ENCODE measurements around the gene LPAR3. TPM values are rescaled to one million over a fixed set of nuclear protein-coding genes. Genes with fewer than 3 reads are reported as not detected.

The LPAR3 gene
- total RNA-seq, 2 experiments from 2014 or later, result 0.37 to 0.47 TPM

GRCh38 chr1:84846387-84846786, 46.6 kb downstream of the LPAR3 start:
- Mint-ChIP-seq H3K9me3 (ENCODE audit: low read depth) (no peaks in the 10 kb centered on the region), H3K4me1 (peaks cover 1% of the 10 kb centered on the region), H3K36me3 (no peaks in the 10 kb centered on the region), H3K4me3 (no peak overlapping the region), H3K27ac (no peak overlapping the region), H3K27me3 (peaks cover 11% of the 10 kb centered on the region)
- DNase-seq (no peak), ATAC-seq (no peak)
- CTCF ChIA-PET, result interaction anchor here (1.4 kb wide), 1 partner anchor 181 kb away, joined by 3 read pairs; no protein-coding TSS in a partner anchor

GRCh38 chr1:84845357-84845756, 47.6 kb downstream of the LPAR3 start:
- CTCF ChIA-PET, result interaction anchor here (1.4 kb wide), 1 partner anchor 182 kb away, joined by 3 read pairs; no protein-coding TSS in a partner anchor
- Mint-ChIP-seq H3K4me1 (peaks cover 1% of the 10 kb centered on the region), H3K27ac (no peak overlapping the region), H3K36me3 (no peaks in the 10 kb centered on the region), H3K9me3 (ENCODE audit: low read depth) (no peaks in the 10 kb centered on the region), H3K4me3 (no peak overlapping the region), H3K27me3 (peaks cover 11% of the 10 kb centered on the region)
- DNase-seq, result no peak
- no peak for ATAC-seq

- Mint-ChIP-seq H3K9me3 (ENCODE audit: low read depth) (no peaks in the 10 kb centered on the region), H3K4me1 (peaks cover 1% of the 10 kb centered on the region), H3K36me3 (no peaks in the 10 kb centered on the region), H3K27ac (no peak overlapping the region), H3K27me3 (peaks cover 11% of the 10 kb centered on the region), H3K4me3 (no peak overlapping the region)
- no peak for DNase-seq
- no peak for ATAC-seq
- CTCF ChIA-PET, result interaction anchor here (1.1 kb wide), 1 partner anchor 24 kb away, joined by 3 read pairs; no protein-coding TSS in a partner anchor
Observed at GRCh38 chr1:84844094-84844493, 48.9 kb downstream of the LPAR3 start.

GRCh38 chr1:84842748-84843231, 50.2 kb downstream of the LPAR3 start:
- Mint-ChIP-seq H3K4me1 (peaks cover under 1% of the 10 kb centered on the region), H3K27me3 (peaks cover 11% of the 10 kb centered on the region), H3K9me3 (ENCODE audit: low read depth) (no peaks in the 10 kb centered on the region), H3K36me3 (peaks cover 3% of the 10 kb centered on the region), H3K27ac (no peak overlapping the region), H3K4me3 (no peak overlapping the region)
- no peak for ATAC-seq
- no peak for DNase-seq
- CTCF ChIA-PET, result interaction anchor here (1.0 kb wide), 1 partner anchor 10 kb away, joined by 4 read pairs; no protein-coding TSS in a partner anchor

- H3K4me3 Mint-ChIP-seq, result no peak overlapping the region
- H3K4me1 Mint-ChIP-seq, result no peaks in the 10 kb centered on the region
- CTCF ChIA-PET, result interaction anchor here (1.0 kb wide), 1 partner anchor 11 kb away, joined by 4 read pairs; no protein-coding TSS in a partner anchor
- H3K27ac Mint-ChIP-seq, result no peak overlapping the region
- peaks cover 3% of the 10 kb centered on the region for H3K36me3 Mint-ChIP-seq
- peaks cover 11% of the 10 kb centered on the region for H3K27me3 Mint-ChIP-seq
- no peak for ATAC-seq
- no peak for DNase-seq
- no peaks in the 10 kb centered on the region for H3K9me3 Mint-ChIP-seq (ENCODE audit: low read depth)
Observed at GRCh38 chr1:84841971-84842370, 51.0 kb downstream of the LPAR3 start.

GRCh38 chr1:84840346-84840745, 52.7 kb downstream of the LPAR3 start:
- CTCF ChIA-PET, result interaction anchor here (1.1 to 1.2 kb wide), 2 partner anchors 8 to 59 kb away, joined by 3 read pairs; no protein-coding TSS in a partner anchor
- DNase-seq (no peak), ATAC-seq (no peak)
- no peaks in the 10 kb centered on the region for H3K4me1 Mint-ChIP-seq
- no peaks in the 10 kb centered on the region for H3K9me3 Mint-ChIP-seq (ENCODE audit: low read depth)
- H3K27ac Mint-ChIP-seq, result no peak overlapping the region
- peaks cover 3% of the 10 kb centered on the region for H3K36me3 Mint-ChIP-seq
- H3K4me3 Mint-ChIP-seq, result no peak overlapping the region
- H3K27me3 Mint-ChIP-seq, result peaks cover 11% of the 10 kb centered on the region

- Mint-ChIP-seq H3K27me3 (peaks cover 11% of the 10 kb centered on the region), H3K27ac (no peak overlapping the region), H3K4me1 (peaks cover 7% of the 10 kb centered on the region), H3K9me3 (ENCODE audit: low read depth) (no peaks in the 10 kb centered on the region), H3K4me3 (no peak overlapping the region), H3K36me3 (peaks cover 3% of the 10 kb centered on the region)
- CTCF ChIA-PET, result interaction anchor here (1.1 to 1.2 kb wide), 2 partner anchors 9 to 58 kb away, joined by 3 read pairs; no protein-coding TSS in a partner anchor
- ATAC-seq, result no peak
- no peak for DNase-seq
Observed at GRCh38 chr1:84839544-84839943, 53.5 kb downstream of the LPAR3 start.

GRCh38 chr1:84836145-84836544, 56.9 kb downstream of the LPAR3 start:
- H3K27ac Mint-ChIP-seq, result no peak overlapping the region
- H3K4me1 Mint-ChIP-seq, result peaks cover 9% of the 10 kb centered on the region
- H3K27me3 Mint-ChIP-seq, result no peaks in the 10 kb centered on the region
- CTCF ChIA-PET, result no interaction called here
- DNase-seq, result no peak
- H3K36me3 Mint-ChIP-seq, result peaks cover 3% of the 10 kb centered on the region
- ATAC-seq, result no peak
- no peaks in the 10 kb centered on the region for H3K9me3 Mint-ChIP-seq (ENCODE audit: low read depth)
- H3K4me3 Mint-ChIP-seq, result no peak overlapping the region

- no peak overlapping the region for H3K27ac Mint-ChIP-seq
- no peaks in the 10 kb centered on the region for H3K9me3 Mint-ChIP-seq (ENCODE audit: low read depth)
- DNase-seq (no peak), ATAC-seq (no peak)
- H3K4me1 Mint-ChIP-seq, result peaks cover 9% of the 10 kb centered on the region
- no peak overlapping the region for H3K4me3 Mint-ChIP-seq
- H3K36me3 Mint-ChIP-seq, result peaks cover 3% of the 10 kb centered on the region
- CTCF ChIA-PET, result no interaction called here
- no peaks in the 10 kb centered on the region for H3K27me3 Mint-ChIP-seq
Observed at GRCh38 chr1:84835169-84835568, 57.8 kb downstream of the LPAR3 start.

- DNase-seq (no peak), ATAC-seq (peak; percentile 30)
- Mint-ChIP-seq H3K4me1 (peaks cover 9% of the 10 kb centered on the region), H3K4me3 (no peak overlapping the region), H3K27me3 (peaks cover 2% of the 10 kb centered on the region), H3K9me3 (ENCODE audit: low read depth) (no peaks in the 10 kb centered on the region), H3K36me3 (peaks cover 3% of the 10 kb centered on the region), H3K27ac (no peak overlapping the region)
- CTCF ChIA-PET, result no interaction called here
Observed at GRCh38 chr1:84834419-84835064, 58.5 kb downstream of the LPAR3 start.

GRCh38 chr1:84833194-84833593, 59.8 kb downstream of the LPAR3 start:
- Mint-ChIP-seq H3K9me3 (ENCODE audit: low read depth) (no peaks in the 10 kb centered on the region), H3K4me3 (no peak overlapping the region), H3K27me3 (peaks cover 4% of the 10 kb centered on the region), H3K27ac (no peak overlapping the region), H3K4me1 (peaks cover 9% of the 10 kb centered on the region), H3K36me3 (peaks cover under 1% of the 10 kb centered on the region)
- CTCF ChIA-PET, result no interaction called here
- no peak for ATAC-seq
- no peak for DNase-seq

- ATAC-seq (no peak), DNase-seq (no peak)
- CTCF ChIA-PET, result no interaction called here
- no peak overlapping the region for H3K27ac Mint-ChIP-seq
- no peaks in the 10 kb centered on the region for H3K36me3 Mint-ChIP-seq
- H3K9me3 Mint-ChIP-seq (ENCODE audit: low read depth), result no peaks in the 10 kb centered on the region
- H3K4me3 Mint-ChIP-seq, result no peak overlapping the region
- peaks cover 7% of the 10 kb centered on the region for H3K4me1 Mint-ChIP-seq
- H3K27me3 Mint-ChIP-seq, result peaks cover 4% of the 10 kb centered on the region
Observed at GRCh38 chr1:84830136-84830535, 62.9 kb downstream of the LPAR3 start.

- ATAC-seq (no peak), DNase-seq (no peak)
- H3K36me3 Mint-ChIP-seq, result no peaks in the 10 kb centered on the region
- H3K27ac Mint-ChIP-seq, result no peak overlapping the region
- H3K4me1 Mint-ChIP-seq, result no peaks in the 10 kb centered on the region
- H3K4me3 Mint-ChIP-seq, result no peak overlapping the region
- H3K27me3 Mint-ChIP-seq, result peaks cover 4% of the 10 kb centered on the region
- CTCF ChIA-PET, result interaction anchor here (1.6 kb wide), 1 partner anchor 116 kb away, joined by 4 read pairs; no protein-coding TSS in a partner anchor
- no peaks in the 10 kb centered on the region for H3K9me3 Mint-ChIP-seq (ENCODE audit: low read depth)
Observed at GRCh38 chr1:84827976-84828375, 65.0 kb downstream of the LPAR3 start.

GRCh38 chr1:84827555-84827954, 65.5 kb downstream of the LPAR3 start:
- no peak overlapping the region for H3K4me3 Mint-ChIP-seq
- no peaks in the 10 kb centered on the region for H3K4me1 Mint-ChIP-seq
- no peaks in the 10 kb centered on the region for H3K9me3 Mint-ChIP-seq (ENCODE audit: low read depth)
- H3K27me3 Mint-ChIP-seq, result peaks cover 4% of the 10 kb centered on the region
- CTCF ChIA-PET, result interaction anchor here (1.6 kb wide), 1 partner anchor 117 kb away, joined by 4 read pairs; no protein-coding TSS in a partner anchor
- no peaks in the 10 kb centered on the region for H3K36me3 Mint-ChIP-seq
- H3K27ac Mint-ChIP-seq, result no peak overlapping the region
- ATAC-seq (no peak), DNase-seq (no peak)

All from activated CD8-positive, alpha-beta memory T cell treated with anti-CD3 and anti-CD28 coated beads, Interleukin-2, amount 10 ng/mL, durations not matched to agents 7 days and 5 days (primary cell).